Left ventricle myocardium superior (tissue), 1 donor: ENCODE data around the gene CDYL2. TPM values are rescaled to one million over a fixed set of nuclear protein-coding genes. Genes with fewer than 3 reads are reported as not detected.

Experiments
- ATAC-seq: fragments of 200-7000 bp; cut with Tn5 transposase; one replicate; pipeline ENCODE4 v1.9.1; 2020; ENCODE audit warnings: mild to moderate bottlenecking, moderate library complexity
- DNase-seq: peaks from one replicate; pipeline ENCODE4 v3.0.0-alpha.2; 2020
- intact Hi-C: fragments of 100-400 bp; cut with micrococcal nuclease; formaldehyde crosslinking; loops from one replicate; pipeline ENCODE4 v1.11.0; 2022
- long read RNA-seq: library from polyadenylated mRNA; unstranded; transcript quantifications from one replicate; pipeline ENCODE4 v2.0.0, GENCODE V29; 2021
- total RNA-seq: library from RNA; stranded (reverse); fragmentation: NEBNext Ultra II Directional; extraction: Animal tissue kit (Norgen Biotek cat#: 25700); gene quantifications from one replicate; pipeline ENCODE4 v1.2.1, GENCODE V29; 2021
- donor health status: DM: no; HTN: yes; CAD: no; lungs with severe emphysema.

CDYL2 gene, protein sequence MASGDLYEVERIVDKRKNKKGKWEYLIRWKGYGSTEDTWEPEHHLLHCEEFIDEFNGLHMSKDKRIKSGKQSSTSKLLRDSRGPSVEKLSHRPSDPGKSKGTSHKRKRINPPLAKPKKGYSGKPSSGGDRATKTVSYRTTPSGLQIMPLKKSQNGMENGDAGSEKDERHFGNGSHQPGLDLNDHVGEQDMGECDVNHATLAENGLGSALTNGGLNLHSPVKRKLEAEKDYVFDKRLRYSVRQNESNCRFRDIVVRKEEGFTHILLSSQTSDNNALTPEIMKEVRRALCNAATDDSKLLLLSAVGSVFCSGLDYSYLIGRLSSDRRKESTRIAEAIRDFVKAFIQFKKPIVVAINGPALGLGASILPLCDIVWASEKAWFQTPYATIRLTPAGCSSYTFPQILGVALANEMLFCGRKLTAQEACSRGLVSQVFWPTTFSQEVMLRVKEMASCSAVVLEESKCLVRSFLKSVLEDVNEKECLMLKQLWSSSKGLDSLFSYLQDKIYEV
- 2.9 TPM for total RNA-seq
- long read RNA-seq, full-length matches to known transcripts = 1 of 3 reads
- long read RNA-seq, partial matches to known transcripts = 0 of 3 reads
- long read RNA-seq, other reads (novel, unspliced or antisense) = 2 of 3 reads

- intact Hi-C loops = no loop called here
- peak; percentile 71 for DNase-seq
- ATAC-seq = peak; percentile 89
Observed at GRCh38 chr16:80804526-80805383, at the start of gene CDYL2. TSS of gene CDYL2 (minus strand) at chr16:80804598. CDS start at chr16:80804173, 425 bp downstream.

DNA sequence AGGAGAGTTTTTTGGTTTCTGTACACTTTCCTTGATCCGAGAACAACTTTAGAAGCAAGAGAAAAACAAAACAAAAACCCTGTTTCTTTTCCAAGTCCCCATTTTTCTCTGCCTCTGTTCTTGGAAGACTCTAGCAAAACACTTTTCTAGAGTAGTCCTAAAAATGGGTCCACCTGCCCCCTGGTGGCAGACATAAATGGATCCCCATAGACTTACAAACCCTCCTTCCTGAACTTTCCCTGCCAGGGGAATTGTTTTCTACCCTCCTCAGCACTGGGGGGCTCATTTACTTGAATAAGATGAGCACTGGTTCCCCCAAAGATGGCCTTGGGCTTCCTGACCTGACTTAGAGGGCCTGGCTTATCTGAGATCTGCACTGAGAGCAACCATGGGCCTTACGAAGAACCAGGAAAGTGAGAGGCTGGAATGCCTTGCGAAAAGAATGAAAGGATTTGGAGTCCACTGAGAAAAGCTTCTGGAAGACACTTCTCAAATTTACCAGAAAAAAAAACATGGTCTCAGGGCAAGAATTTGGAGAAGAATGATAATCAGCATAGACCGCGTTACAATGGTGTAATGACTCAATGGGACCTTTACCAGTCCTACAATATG is 48.0 kb upstream of the CDYL2 start:
- no peak for DNase-seq
- intact Hi-C loops = no loop called here
- ATAC-seq = no peak

DNA sequence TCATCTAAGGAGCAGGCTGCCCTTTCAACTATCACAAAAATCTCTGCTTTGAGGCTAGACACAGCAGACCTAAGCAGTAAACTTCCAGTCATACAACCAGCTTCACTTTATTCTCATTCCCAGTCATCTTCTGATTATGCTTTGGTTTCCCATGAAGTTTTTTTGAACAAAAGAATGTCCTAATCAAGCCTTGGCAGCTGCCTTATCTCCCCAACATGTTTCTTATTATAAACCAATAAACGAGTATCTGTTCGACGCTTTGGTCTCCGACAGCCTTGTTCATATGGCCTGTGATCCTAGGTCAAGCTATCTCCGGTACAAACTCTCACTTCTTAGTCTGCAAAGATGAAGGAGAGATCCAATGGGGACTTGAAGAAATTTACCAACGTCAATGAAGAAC is 47.4 kb upstream of the CDYL2 start:
- intact Hi-C loops = no loop called here
- no peak for ATAC-seq
- no peak for DNase-seq

DNA sequence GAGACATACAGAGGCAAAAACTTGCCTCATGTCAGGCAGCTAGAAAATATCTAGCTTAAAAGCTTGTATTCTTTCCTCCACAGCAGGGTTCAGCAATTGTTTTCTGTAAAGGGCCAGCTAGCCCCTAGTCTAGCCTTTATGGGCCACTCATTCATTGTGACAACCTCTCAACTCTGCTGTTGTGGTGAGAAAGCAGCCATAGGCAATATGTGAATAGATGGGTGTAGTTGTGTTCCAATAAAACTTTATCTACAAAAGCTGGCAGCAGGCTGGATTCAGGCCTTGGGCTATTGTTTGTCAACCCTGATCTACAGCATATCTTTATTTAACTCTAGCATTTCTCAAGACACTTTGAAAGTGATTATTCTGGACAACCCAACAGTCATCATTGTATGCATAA is 46.4 kb upstream of the CDYL2 start:
- DNase-seq = no peak
- intact Hi-C loops = no loop called here
- no peak for ATAC-seq

DNA sequence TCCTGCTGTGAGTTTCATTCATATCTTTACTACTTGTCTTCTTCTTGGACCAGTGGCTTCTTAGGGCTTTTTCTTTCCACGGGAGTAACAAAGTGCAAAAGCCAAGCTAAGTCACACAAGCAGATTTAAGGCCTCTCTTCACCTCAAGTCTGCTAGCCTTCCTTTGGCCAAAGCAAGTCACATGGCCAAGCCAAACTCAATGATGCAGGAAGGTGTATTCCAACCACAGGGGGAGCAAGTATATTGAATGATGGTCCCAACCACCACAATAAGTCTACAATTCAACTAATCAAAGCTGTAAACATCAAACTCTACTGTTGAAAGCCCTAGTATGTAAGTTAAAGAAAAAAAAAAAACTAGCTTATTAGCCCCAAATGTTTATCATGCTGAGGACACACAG is 44.5 kb upstream of the CDYL2 start:
- no peak for ATAC-seq
- intact Hi-C loops = no loop called here
- no peak for DNase-seq

GRCh38 chr16:80846680-80847079 is 42.3 kb upstream of the CDYL2 start:
- intact Hi-C loops = no loop called here
- DNase-seq = no peak

GRCh38 chr16:80846275-80846674 is 41.9 kb upstream of the CDYL2 start:
- ATAC-seq (no peak), DNase-seq (no peak)
- intact Hi-C loops = no loop called here

More at GRCh38 chr16:80846680-80847079, 42.3 kb upstream of the CDYL2 start:
- no peak for ATAC-seq

DNA sequence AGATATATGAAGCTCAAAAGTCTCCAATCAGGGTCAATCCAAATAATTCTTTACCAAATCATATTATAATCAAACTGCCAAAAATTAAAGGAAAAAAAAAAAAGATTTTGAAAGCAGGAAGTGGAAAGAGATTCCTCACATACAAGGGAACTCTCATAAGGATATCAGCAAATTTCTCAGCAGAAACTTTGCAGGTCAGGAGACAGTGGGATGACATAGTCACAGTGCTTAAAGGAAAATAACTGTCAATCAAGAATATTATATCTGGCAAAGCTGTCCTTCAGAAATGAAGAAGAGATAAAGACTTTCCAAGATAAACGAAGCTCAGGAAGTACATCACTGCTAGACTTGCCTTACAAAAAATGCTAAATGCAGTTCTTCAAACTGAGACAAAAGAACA is 40.0 kb upstream of the CDYL2 start:
- intact Hi-C loops = no loop called here
- no peak for ATAC-seq
- no peak for DNase-seq

DNA sequence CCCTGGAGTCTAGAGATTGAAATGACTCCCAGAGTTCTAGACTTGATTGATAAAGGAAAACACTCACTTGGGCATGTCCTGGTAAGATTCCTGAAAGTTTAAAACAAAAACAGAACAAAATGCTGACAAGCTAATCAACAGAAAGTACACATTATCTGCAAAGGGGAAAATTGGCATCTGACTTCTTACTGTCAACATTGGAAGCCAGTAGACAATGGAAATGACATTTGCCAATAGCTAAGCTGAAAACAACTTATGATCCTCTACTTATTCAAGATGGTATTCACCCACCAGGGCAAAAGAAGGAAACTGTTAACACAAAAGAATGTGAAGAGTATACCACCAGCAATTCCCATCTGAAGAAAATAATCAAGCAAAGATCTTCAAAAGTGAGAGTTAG is 36.8 kb upstream of the CDYL2 start:
- intact Hi-C loops = no loop called here
- no peak for ATAC-seq
- no peak for DNase-seq

DNA sequence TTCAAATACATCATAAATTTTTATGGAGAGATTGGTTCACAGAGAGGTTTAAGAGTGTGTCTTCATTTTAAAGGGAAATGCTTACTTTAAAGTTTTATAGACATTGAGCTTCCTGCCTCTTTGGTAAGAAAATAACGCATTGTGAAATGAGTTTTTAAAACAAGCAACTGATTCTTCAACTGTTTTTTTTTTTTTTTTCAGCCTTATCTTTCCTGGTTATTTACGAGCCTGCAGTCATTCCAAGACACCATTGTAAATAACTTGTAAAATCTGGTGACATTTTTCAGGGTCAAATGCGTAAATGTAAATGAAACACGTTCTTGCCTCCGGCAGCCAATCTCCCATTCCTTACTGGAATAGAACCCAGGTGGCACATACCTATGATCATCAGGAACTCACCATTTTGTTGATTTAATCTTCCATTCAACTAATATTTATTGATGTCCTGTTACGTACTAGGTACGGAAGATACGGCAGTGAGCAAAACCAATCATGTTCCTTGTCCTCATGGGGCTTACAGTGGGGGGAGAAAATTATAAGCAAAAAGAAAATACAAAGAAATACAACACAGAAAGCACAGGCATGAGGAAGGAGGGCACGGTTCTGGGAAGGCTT is 33.2 kb upstream of the CDYL2 start:
- intact Hi-C loops = no loop called here
- no peak for ATAC-seq
- no peak for DNase-seq

DNA sequence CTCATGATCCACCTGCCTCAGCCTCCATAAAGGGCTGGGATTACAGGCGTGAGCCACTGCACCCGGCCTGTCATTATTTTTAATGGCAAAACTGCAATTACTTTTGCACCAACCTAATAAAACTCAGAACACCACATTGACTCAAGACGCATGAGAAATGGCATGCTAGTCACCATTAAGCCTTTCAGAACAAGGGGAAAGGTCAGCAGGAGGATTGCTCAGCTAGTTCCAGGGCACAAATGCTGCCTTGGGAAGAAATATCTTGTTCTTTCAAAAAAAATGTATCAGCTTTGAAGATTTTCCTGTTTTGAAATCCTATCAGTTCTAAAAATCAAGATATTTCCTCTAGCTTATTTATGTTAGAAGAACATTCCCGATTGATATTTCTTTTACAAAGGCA is 32.4 kb upstream of the CDYL2 start:
- intact Hi-C loops = no loop called here
- ATAC-seq (no peak), DNase-seq (no peak)

- ATAC-seq = no peak
- no peak for DNase-seq
- intact Hi-C loops = no loop called here
Observed at GRCh38 chr16:80836202-80836601, 31.8 kb upstream of the CDYL2 start.

GRCh38 chr16:80831039-80831438 is 26.6 kb upstream of the CDYL2 start:
- DNase-seq (no peak), ATAC-seq (no peak)
- intact Hi-C loops = no loop called here

- no peak for DNase-seq
- intact Hi-C loops = no loop called here
- ATAC-seq = no peak
Observed at GRCh38 chr16:80828495-80828894, 24.1 kb upstream of the CDYL2 start.

GRCh38 chr16:80827007-80827406 is 22.6 kb upstream of the CDYL2 start:
- intact Hi-C loops = no loop called here
- DNase-seq (no peak), ATAC-seq (no peak)

DNA sequence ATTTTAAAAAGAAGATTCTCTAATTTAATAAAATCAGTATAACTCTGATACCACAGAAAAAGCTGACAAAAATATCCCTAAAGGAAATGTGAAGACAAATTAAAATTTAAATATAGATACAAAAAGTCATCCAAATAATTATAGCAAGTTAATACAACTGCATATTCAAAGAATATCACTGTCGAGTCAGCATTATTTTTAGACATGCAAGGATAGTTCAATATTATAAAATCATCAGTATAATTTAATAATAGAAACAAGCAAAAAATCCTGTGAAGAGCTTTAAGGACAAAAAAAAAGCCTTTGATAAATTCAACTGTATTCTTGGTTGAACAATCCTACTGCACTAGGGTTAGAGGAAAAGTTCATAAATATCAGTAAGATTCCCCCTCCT is 21.0 kb upstream of the CDYL2 start:
- no peak for ATAC-seq
- DNase-seq = no peak
- intact Hi-C loops = no loop called here

DNA sequence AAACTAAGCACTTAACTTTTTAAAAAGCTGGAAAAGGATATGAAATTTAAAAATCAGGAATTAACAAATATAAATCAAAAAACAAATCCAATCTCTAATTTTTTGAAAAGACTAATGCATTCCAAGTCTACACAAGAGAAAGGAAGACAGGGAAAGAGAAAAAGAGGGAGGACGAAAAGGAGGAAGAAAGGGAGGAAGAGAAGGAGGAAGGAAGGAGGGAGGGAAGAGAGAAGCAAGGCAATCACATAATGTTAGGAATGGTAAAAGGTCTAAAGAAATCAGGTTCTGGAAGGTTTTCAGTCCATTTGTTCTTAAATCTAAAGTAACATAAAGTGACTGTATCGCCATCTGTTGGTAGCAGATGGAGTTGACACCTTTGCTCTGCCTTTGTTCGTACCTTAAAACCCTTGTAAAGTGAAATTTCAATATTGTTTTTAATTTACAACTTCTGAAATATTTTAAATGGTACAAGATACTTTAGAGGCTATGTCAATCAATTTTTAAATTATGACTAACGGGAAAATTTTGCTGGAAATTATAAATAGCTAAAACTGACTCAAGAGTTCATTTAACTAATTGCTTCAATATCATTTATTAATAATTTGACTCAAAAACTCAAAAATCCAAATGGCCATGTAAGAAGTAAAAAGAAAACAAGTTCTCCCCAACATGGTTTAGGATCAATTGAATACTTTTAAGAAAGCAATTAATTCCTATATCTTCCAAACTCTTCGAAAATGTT is 20.4 kb upstream of the CDYL2 start:
- ATAC-seq = no peak
- no peak for DNase-seq
- intact Hi-C loops = no loop called here

DNA sequence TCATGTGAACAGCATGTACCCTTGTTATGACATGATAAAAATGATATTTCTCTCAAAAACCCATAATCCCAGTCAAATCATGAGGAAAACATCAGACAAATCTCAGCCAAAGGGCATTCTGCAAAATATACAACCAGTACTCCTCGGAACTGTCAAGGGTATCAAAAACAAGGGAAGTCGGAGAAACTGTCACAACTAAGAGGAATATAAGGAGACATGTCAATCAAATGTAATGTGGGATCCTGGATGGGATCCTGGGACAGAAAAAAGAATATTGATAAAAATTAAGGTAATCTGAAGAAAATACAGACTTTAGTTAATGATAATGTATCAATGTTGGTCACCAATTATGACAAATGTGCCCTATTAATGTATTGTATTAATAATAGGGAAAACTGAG is 15.6 kb upstream of the CDYL2 start:
- no peak for DNase-seq
- intact Hi-C loops = no loop called here
- ATAC-seq = no peak

GRCh38 chr16:80816356-80816755 is 12.0 kb upstream of the CDYL2 start:
- ATAC-seq (no peak), DNase-seq (no peak)
- intact Hi-C loops = no loop called here
